GM21825 (cell line): ENCODE measurements around the gene FAM78B.

Source experiments
- ATAC-seq: cut with Tn5 transposase; IDR thresholded peaks from one replicate; pipeline ENCODE4 v1.9.1; 2021; ENCODE audit warnings: mild to moderate bottlenecking, moderate library complexity; ENCODE audit not compliant: unreplicated experiment

Gene FAM78B

GRCh38 chr1:166121010-166121409 lies 45.8 kb downstream of the FAM78B start:
- ATAC-seq: no peak

- no peak for ATAC-seq
Observed at GRCh38 chr1:166120281-166120680, 46.5 kb downstream of the FAM78B start.

GRCh38 chr1:166119471-166119965 lies 47.3 kb downstream of the FAM78B start:
- no peak for ATAC-seq

- no peak for ATAC-seq
Observed at GRCh38 chr1:166117776-166118175, 49.0 kb downstream of the FAM78B start.

- no peak for ATAC-seq
Observed at GRCh38 chr1:166116026-166116425, 50.8 kb downstream of the FAM78B start.

- ATAC-seq: no peak
Observed at GRCh38 chr1:166114419-166114818, 52.4 kb downstream of the FAM78B start.

- no peak for ATAC-seq
Observed at GRCh38 chr1:166113630-166114029, 53.2 kb downstream of the FAM78B start.

- no peak for ATAC-seq
Observed at GRCh38 chr1:166113031-166113430, 53.8 kb downstream of the FAM78B start.

GRCh38 chr1:166112425-166112824 lies 54.4 kb downstream of the FAM78B start:
- ATAC-seq: no peak

- ATAC-seq: no peak
Observed at GRCh38 chr1:166111430-166111829, 55.4 kb downstream of the FAM78B start.

GRCh38 chr1:166090244-166090643 lies 76.6 kb downstream of the FAM78B start:
- no peak for ATAC-seq

GRCh38 chr1:166089804-166090203 lies 77.0 kb downstream of the FAM78B start:
- ATAC-seq: no peak

GRCh38 chr1:166088572-166088955 lies 78.2 kb downstream of the FAM78B start:
- no peak for ATAC-seq

- ATAC-seq: no peak
Observed at GRCh38 chr1:166087734-166088571, 78.8 kb downstream of the FAM78B start.

GRCh38 chr1:166086113-166086883 lies 80.5 kb downstream of the FAM78B start:
- ATAC-seq: no peak

GRCh38 chr1:166084613-166085012 lies 82.2 kb downstream of the FAM78B start:
- ATAC-seq: no peak

- peak; percentile 75 for ATAC-seq
Observed at GRCh38 chr1:166083887-166084286, 82.9 kb downstream of the FAM78B start.

GRCh38 chr1:166082601-166083000 lies 84.2 kb downstream of the FAM78B start:
- ATAC-seq: no peak

- no peak for ATAC-seq
Observed at GRCh38 chr1:166080967-166081870, 85.6 kb downstream of the FAM78B start.

- no peak for ATAC-seq
Observed at GRCh38 chr1:166080277-166080966, 86.4 kb downstream of the FAM78B start.
